GM18520 (cell line): ENCODE measurements around the gene MCM3AP.

ENCODE experiments used
- ATAC-seq: cut with Tn5 transposase; IDR thresholded peaks from one replicate; pipeline ENCODE4 v1.9.1; 2021; ENCODE audit not compliant: unreplicated experiment

Gene MCM3AP

DNA sequence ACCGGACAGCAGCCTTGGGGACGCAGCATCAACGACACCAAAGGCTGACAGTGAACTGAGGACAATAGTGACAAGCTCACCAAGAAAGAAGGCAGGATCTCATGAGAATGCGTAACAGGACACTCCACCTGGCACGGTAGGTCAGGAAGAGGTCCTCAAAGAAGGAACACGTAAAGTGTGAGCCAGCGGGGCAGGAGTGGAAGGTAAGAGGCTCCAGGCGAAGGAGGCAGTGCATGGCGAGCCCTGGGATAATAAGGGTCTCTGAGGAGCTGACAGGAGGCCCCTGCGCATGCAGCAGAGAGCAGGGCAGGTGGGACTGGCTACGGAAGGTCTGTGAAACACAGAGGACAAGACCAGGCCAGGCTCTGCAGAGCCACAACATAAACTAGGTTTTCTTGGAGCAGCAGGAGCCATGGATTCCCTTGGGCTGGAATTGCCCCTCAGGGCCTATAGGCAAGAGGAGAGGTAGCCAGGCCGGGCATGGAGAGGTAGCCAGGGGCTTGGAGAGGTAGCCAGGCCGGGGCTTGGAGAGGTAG, 65.1 kb downstream of the MCM3AP start:
- no peak for ATAC-seq

DNA sequence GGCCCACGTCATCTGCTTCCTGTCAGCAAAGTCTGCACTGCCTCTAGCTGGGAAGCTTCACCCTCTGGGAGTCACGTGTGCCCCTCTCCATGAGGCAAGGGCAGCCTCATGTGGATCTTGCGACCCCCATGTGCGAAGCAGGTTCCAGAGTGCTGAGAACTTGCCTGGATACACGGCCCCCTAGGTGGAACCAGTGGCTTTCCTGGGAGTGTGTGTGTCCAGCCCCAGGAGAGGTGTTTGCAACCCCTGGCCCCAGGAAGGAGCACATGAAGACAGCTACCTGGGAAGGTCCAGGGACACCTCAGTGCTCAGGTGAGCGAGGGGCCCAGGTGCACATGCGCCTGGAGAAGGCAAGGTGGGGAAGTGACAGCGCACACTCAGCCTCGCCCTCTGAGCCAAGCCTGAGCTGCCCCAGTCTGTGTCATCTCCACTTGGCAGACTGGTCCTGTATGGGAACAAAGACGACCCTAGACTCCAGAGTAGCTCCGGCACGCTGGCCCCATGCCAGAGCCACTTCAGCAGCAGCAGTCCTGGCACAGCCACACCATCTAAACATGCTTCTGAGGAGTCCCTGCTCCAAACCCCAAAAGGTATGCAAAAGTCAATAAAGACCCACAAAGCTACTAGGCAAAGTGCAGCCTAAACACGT, 65.7 kb downstream of the MCM3AP start:
- ATAC-seq = no peak

DNA sequence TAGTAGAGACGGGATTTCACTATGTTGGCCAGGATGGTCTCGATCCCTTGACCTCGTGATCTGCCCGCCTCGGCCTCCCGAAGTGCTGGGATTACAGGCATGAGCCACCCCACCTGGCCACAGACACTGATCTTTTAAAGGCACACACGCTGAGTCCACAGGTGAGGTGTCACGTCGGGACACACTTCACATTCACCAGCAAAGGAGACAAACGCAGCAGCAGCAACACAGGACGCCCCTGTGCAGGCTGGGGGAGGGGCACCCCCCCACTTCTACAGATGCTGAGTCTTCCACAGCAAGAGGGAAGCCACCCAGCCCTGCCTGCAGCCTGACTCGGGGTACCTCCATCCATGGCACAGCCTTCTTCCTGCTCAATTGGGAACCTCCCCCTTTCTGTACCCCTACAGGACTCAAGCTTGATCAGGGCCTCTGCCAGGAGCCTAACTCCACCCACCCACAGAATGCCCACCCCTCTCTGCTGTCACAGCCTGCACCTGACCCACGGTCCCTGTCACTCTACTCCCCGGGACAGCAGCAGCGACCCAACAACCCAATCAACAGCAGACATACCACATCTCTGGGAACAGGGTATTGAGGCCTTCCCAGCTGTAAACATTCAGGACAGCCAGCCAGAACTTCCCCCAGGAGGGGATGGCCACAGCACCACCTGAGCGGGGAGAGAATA, 66.4 kb downstream of the MCM3AP start:
- ATAC-seq = no peak

DNA sequence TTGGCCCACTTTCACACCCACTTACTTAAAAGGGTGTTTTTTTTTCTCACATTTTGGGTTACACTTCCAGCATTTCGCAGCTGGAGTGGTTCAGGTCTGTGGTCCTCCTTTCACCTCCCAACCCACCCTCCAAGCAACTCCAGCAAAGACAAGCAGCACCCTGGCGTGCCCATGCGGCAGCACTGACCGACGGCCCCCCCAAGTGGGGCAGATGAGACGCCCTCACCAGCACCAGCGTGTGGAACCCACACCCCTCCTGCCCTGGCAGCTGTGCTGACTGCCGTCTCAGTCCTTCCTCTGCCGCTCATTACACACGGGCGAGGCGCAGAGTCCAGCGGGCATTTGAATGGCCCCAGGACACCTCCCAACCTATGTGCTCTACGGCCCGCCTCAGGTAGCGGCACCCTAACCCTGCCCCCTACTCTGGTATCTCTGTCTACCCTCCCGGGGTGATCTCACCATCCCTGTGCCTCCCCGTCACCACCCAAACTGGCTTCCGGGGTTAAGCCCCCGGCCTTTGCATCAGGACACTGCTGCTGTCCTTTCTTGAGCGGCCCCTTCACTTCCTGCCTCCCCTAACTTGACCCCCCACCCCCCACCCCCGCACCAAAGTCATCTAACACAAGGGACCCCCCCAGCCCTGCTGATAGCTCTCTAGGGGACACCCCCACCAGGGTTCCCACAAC, 67.8 kb downstream of the MCM3AP start:
- no peak for ATAC-seq

DNA sequence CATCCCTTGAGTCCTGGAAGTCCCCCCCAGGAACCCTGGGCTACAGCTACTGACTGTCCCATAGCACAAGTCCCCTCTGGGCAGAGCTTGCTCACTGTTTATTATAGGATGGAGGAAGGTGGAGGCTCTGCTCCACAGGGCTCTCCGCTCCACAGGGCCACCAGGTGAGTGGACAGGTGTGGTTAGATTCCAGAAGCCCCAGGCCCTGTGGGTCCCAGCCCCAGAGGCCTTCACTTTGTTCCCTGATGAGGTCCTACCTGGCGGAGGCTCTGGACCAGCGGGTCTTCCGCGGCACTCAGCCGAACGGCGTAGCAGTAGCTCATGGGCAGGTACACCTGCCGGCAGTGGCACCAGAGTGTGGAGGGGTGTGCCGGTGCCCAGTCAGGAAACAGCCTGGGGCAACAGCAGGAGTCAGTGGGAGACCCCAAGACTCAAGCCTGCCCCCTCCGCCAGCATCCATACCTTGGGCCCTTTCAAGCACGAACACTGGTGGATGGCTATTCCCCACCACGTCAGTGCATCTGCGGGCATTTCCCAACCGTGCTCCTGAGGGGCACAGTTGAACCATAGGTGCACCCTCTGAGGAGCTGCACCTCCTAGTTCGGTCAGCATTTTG, 69.2 kb downstream of the MCM3AP start:
- no peak for ATAC-seq

DNA sequence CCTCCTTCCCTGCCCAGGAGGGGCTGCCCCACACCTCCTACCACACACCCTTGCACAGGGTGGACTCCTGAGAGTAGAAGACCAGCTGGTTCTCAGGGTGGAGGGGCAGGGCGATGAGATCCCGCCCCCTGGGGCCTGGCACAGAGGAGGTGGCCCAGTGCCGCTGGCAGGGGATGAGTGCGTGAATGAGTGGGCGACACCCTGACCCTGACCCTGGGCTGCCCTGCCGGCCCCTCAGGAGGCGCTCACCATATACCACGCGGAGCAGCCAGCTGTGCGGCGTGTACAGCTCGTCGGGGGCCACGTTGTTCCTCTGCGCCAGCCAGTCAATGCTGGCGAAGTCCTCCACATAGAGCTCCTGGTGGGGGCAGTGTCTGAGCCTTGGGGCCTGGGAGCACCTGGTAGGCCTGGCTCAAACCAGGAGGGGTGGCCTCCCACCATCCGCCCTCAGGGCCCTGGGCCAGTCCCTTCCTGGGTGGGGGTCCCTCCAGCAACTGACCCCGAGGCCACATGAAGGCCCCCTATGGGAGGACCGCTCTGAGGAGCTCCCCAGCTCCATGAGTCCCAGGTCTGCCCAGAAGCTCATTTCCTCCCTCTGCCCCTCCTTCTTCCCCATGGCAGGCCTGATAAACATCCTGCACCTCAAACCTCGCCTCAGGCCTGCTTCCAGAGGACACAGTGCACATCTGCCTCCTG, 69.8 kb downstream of the MCM3AP start:
- ATAC-seq = no peak

DNA sequence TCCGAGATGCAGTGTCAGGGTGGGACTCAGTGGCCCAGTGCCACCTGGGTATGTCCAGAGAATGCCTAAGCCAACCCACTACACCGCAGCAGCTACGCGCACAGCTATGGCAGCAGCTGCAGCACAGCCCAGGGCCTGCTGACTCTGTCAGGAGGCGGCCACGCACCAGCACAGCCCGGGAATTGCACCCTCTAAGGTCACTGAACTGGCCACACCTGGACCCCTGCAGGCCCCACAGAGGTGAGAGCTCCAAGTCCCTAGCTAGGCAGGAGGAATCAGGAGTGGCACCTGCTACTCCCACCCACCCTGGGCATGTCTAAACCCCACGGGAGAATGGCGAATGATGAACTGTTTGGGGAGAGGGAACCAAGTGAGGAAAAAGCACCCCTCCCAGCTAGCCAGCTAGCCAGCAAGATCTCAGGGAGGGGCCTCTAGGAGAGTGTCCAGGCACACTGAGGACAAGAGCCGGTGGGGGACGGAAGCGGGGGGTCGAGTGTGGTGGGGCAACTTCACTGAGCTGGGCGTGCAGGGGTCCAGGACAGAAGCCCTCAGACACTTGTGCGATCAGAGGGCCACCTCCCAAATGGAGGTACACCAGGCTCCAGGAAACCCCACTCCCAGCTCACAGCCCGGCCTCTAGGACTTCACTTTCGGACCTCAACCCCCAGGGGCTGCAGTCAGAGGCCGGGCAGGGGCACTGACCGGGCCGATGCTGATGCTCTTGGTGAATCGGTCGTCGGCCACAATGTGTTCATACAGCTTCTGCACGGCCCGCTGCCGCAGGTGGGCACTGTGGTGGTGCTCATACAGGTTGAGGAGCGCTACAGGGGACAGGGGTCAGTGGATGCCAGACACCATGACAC, 70.7 kb downstream of the MCM3AP start:
- ATAC-seq = no peak

DNA sequence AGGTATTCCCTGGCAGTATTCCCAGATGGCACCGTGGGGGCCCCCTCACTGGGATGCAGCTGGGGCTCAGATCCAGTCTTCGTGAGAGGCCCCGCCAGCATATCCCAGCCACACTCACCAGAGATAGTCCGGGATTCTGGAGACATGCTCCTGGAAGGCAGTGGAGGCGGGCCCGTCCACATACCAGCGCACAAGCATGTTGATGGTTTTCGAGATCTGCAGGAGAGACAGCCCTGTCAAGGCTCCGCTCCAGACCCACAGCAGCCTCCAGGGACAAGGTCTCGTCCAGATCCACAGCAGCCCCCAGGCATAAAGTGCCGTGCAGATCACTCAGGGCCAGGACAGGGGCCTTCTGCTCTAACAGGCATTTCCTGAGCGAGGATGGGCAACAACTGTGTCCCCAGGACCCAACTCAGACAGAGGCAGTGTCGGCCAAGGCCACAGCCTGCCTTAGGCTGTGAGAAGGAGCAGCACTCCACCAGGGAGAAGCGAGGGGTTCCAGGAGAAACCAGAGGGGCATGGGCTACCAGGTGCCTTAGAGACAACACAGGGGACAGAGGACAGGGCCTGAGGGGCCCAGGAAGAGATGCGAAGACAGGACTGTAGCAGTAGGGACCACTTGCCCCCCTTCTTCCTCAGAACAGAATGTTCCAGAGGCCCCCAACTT, 71.7 kb downstream of the MCM3AP start:
- ATAC-seq = no peak

DNA sequence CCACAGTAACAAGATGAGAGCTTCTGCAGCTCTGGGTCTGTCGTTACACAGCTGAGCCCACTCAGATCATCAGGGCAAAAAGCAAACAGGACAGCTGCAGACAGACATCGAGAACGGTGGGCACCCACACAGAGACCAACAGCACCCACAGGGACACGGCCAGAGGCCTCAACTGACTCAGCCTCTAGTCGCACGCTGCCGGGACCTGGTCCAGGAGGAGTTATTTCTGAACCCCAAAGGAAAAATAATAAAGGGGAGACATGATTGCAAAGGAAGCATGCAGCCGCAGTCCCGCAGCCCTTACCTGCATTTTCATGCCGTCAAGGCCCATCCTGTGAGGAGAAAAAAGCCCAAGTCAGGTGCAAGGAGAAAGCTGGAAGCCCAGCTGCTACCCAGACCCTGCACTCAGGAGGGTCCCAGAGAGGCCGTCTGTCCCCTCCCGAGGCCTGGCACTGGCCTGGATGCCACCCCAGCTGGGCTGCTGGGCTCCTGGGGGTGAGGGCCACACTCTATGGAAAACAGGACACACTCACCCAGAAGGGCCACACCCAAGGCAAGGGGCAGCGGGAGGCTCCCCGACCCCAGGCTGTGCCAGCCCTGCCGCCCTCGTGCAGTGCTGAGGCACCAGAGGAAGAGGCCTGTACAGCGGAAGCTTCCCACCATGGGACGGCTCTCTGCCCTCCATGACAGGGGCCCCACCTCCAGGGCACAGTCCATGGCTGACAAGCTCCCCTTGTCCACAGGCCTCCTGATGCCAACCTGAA, 72.5 kb downstream of the MCM3AP start:
- no peak for ATAC-seq

DNA sequence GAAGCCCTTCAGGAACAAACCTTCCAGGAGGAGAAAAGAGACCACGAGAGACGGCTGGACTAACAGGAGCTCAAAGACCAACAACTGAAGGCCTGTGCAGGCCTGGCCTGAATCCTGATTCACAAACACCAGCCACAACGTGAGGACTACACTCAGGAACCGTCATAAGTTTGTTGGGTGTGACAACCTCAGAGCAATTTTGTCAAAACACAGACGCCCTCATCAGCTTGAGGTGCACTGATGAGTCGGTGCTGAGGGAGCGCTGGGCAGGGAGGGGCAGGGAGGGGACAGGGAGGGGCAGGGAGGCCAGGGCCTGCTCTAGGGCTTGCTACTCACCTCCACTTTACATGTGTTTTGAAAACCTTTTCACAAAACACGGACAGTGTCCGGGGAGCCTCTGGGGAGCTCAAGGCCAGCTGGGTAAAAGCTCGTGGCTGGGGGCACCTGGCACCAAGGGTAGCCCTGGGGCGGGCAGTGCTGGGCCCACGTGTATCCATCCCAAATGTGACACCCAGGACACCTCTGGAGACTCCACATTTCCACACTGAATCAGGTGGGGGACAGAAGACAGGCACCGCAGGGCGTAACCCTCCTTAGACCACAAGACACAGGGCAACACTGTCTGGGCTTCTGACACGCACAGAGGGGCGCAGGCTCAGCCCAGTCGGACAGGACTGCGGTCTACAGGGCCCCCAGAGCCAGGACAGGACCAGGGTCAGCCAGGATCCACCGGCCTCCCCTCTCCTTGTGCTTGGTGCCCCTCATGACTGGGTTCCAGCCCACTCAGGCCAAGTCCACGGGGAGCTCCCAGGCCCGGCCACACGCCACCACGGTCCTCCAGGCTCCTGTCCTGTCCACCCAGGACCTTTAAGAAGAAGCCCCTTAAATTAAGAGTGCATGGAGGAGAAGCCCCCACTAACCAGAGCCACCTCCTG, 73.4 kb downstream of the MCM3AP start:
- ATAC-seq = no peak

DNA sequence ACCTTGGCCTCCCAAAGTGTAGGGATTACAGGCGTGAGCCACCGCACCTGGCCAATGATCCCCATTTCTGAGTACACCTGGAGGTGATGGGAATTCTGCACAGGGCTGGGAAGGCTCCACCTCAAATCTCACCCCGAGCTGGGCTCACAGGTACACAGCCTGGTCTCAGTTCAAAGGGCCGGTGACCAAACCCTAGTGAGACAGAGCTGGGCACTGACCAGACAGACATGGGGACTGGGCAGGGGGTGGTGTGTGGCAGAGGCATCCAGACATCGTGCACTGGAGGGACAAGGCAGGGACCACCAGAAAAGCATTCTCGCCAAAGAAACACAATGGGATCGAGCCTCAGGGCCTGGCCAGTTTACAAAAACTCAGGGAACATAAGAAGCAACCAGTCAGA, 74.0 kb downstream of the MCM3AP start:
- no peak for ATAC-seq

DNA sequence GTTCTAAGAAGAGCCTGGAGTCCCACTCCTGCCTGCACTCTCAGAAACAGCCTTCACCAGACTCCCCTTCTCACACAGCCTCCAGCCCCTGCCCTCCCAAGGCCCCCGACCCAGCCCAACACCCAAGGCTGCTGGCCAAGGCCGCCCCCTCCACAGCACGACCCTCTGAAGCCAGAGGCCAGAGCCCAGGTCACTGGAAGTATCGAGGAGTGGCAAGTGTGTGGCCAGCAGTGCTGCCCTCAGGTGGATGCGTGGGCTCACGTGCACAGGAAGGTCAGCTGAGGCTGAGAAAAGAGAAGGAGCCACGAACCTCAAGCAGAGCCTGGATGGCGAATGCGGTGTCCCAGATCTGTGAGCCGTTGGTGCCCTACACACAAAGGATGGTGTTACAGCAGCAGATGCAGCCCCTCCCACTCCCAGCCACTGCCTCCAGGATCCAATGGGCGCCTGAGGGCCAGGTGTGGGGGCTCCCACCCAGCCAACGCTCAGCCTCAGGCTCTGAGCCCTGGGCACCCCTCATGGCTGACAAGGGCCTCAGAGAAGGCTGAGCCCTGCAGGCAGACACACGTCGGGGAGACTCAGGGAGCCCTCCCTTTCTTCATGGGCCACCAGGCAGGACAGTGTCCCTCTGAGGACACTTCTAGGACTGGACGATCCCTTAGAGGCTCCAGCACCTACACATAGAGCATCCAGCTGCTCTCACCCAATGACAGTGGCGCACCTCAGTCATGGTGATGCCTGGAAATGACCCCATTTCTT, 74.9 kb downstream of the MCM3AP start:
- ATAC-seq = no peak

DNA sequence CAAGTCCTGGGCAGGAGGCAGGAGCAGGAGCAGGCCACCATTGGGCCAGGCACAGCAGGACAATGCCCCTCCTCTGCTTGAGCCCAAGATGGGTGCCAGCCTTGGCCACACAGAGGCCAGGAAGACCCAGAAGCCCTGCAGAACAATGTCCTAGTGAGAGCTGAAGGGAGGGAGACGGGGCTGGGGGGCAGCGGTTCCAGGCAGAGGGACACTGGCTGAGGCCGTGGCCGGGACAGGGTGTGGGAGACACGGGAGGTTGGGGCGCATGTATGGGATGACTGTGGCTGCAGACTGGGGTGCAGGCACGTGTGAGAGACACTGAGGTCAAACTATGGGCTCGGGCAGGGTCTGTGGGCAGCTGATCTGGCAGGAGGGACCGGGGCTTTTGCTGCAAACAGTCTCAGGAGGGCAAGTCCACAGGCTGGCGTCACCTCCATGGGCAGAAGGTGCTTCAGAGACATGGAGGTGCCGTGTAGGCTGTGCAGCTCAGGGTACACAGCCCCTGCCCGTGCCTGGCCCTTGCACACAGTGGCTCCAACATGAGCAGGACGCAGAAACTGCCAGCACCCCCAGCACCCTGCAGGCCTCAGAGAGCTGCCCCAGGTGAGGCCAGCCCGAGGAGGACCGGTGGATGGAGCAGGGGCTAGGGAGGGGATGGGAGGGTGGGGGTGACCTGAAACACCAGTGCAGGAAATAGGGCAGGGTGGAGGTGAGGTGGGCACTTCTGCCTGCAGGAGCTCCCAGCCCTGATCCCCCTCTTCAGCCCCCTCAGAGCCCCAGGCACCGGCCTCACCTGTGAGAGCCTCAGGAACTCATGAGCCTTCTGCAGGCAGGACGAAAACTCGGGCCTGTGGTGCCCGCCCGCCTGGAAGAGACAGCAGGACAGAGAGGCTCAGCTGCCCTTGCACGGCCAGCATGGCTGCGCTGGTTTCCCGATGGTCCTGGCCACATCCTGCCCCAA, 76.4 kb downstream of the MCM3AP start:
- ATAC-seq = no peak

DNA sequence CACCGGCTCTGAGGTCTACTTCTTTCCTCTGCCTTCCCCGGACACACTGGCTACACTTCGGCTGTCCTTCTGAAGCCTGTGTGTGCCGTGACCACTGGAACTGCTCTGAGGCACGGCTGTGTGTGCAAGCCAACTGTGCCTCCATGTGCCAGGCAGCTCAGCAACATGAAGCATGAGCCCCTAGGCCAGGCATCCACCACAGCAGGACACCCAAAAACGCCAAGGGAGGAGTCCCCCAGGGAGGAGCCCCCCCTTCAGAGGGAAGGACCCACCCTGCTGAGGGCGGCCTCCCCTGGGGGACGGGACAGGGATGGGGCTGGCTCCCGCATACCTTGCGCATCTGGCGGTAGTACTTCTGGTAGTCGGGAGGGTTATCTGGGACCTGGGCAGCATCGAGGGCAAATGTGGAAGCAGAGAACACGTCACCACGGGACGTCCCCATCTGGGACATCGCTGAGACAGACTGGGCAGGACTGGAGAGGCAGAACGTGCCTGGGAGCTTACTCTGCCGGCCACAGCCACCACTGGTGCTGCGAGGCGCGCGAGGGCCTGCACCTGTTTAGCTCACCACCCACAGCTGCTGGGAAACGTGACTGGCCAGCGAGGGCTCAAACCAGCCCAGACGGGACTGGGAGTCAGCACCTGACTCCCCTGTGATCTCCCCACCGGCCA, 77.4 kb downstream of the MCM3AP start:
- no peak for ATAC-seq
